HG03095 (cell line): ENCODE measurements around the gene FAR2.
A peak's percentile ranks its signal among the peaks of the same experiment; 100 is the strongest.
"Not testable (repeated sequence)": the region's sequence is repeated elsewhere in the genome, so short reads cannot be mapped to it uniquely, and the experiment has no call there.

Experiments used
- ATAC-seq: cut with Tn5 transposase; IDR thresholded peaks from one replicate; pipeline ENCODE4 v1.9.1; 2021; ENCODE audit warnings: moderate library complexity; ENCODE audit not compliant: unreplicated experiment

The FAR2 gene

GRCh38 chr12:29148911-29149690 is at the start of gene FAR2:
Gene FAR2, plus strand, starts transcription at chr12:29149278. Its CDS starts 121,172 bp downstream, at chr12:29270450.
- no peak for ATAC-seq

- ATAC-seq = no peak
Measured at GRCh38 chr12:29102741-29103140, 46.3 kb upstream of the FAR2 start.

DNA sequence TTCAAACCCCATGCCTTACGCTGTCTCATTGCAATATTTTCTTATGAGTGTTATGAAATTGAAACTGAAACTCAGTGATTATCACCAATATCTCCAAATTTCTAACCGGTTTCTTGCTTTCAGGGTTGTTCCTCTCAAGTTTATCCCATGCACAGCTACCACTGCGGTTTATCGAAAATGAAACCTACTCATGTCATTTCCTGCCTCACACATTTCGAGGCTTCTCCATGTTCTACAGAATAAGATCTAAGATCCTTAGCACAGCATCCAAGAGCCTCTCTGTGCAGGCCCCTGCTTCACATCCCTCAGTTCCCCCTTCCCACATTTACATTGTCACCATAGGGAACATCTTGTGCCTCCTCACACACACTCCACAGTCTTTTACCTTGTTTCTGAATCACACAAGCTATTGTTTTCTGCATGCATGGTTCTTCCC is 45.5 kb upstream of the FAR2 start:
- peak; percentile 95 for ATAC-seq

GRCh38 chr12:29104516-29104915 is 44.6 kb upstream of the FAR2 start:
- ATAC-seq = no peak

GRCh38 chr12:29110506-29111442 is 38.3 kb upstream of the FAR2 start:
- no peak for ATAC-seq

GRCh38 chr12:29113101-29113500 is 36.0 kb upstream of the FAR2 start:
- no peak for ATAC-seq

GRCh38 chr12:29116414-29116813 is 32.7 kb upstream of the FAR2 start:
- ATAC-seq = no peak

DNA sequence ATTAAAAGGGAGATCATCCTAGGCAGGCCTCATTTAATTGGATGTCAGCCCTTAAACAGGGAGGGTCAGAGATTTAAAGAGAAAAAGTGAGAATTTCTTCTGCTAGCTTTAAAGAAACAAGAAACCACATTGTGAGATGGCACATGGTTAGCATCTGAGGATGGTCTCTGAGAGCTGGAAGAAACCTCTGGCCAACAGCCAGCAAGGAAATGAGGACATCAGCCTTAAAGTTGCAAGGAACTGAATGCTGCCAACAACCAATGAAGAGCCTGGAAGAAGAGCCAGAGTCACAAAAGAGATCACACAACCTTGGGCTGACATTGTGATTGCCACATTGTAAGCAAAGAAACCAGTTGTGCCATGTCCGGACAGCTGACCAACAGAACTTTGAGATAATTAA is 17.5 kb upstream of the FAR2 start:
- no peak for ATAC-seq

DNA sequence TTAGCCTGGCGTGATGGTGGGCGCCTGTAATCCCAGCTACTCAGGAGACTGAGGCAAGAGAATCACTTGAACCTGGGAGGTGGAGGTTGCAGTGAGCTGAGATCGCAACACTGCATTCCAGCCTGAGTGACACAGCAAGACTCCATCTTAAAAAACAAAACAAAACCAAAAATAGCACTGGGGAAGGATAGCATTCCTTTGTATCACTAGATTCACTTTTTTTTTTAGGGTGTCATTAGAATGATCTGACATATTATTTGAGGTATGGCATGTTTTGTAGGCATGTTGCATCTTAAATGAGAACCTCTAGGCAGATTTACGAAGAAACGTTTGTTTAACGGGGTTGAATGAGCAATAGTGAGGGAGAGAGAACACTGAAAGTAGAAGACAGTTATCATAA is 16.8 kb upstream of the FAR2 start:
- no peak for ATAC-seq

DNA sequence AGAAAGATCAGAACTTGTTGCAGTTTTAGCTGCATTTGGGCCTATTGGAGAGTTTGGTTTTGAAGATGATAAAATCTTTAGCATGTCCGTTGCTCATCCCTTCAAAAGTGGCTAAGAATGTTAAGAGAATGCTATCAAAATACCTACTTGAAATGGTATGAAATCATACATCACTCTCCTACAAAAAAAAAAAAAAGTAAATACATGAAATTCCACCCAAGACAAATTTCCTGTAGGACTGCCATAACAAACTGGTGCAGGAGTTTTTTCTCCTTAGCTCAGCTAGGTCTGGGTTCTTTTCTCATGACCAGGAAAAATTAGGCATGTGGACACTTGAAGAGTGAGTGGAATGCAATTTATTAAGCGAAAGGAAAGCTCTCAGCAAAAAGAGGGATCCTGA is 15.9 kb upstream of the FAR2 start:
- no peak for ATAC-seq

DNA sequence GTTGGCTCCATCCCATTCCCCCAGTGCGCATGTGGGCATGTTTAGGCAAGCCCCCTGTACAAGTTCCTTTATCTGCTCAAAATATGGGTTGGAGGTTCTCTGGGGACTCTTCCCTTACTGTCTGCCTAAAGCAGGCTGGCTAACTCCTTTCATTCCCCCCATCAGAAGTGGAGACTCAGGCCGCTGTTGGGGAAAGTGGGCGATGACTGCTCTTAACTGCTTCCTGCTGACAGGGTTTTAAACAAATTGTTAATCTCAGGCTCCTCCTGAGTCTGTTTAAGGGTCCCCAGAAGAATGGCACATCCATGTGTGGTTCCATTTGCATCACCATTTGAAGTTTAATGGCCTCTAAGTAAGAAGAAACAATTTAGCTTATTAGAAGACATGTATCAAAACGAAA is 15.4 kb upstream of the FAR2 start:
- no peak for ATAC-seq

- not testable (repeated sequence) for ATAC-seq
Measured at GRCh38 chr12:29138256-29138655, 10.8 kb upstream of the FAR2 start.

DNA sequence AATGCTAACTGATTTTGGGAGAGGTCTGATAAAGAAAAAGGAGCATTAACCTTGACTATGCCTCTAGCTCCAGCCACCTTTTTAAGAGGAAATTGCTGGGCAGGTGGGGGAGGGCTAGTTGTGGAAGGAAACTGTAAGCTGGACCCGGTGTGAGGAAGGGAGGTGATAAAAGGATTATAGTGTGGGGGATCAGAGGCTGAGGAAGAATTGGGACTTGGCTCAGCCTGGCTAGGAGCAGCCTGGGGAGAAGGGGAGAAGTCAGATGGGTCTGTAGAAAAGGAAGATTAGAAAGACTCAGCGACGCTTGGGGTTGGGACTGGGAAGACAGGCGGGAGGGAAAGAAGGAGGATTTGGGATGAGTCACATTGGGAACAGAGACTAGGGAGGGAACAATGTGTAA is 10.2 kb upstream of the FAR2 start:
- ATAC-seq = not testable (repeated sequence)

DNA sequence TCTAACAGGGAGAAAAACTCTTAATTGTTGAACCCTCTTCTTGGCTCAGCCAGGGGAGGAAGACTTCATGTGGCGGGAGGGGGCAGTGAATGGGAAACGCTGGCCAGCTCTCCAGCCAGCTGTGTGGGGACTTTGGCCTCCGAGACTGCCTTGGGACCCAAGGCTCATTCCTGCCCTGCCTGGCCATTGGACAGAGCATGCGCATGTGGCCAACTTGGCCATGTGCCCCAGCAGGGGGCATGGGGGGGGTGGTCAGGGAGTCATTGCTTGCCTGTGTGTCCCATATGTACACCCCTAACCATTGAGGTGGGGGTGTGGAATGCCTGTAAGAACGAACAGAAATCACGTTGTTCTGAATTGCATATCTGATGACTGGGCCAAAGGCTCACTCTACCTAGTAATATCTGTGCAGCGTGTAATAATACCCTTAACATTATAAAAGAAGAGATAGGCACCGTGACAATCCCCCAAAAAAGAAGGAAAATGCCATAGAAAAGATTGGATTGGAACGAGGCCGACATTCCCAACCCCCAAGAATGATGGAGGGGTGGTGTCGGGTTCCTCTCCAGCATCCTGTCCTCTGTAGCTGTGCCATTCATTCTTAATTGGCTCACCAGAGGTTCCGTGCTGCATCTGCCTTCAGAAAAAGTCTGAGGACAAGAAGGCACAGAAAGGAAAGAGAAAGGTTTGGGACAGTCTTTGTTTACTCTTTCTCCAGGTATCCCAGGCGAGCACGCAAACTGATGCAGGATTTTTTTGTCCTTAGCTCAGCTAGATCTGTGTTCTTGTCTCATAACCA is 3.5 kb upstream of the FAR2 start:
- ATAC-seq = no peak

- ATAC-seq = no peak
Measured at GRCh38 chr12:29146196-29146595, 2.9 kb upstream of the FAR2 start.

DNA sequence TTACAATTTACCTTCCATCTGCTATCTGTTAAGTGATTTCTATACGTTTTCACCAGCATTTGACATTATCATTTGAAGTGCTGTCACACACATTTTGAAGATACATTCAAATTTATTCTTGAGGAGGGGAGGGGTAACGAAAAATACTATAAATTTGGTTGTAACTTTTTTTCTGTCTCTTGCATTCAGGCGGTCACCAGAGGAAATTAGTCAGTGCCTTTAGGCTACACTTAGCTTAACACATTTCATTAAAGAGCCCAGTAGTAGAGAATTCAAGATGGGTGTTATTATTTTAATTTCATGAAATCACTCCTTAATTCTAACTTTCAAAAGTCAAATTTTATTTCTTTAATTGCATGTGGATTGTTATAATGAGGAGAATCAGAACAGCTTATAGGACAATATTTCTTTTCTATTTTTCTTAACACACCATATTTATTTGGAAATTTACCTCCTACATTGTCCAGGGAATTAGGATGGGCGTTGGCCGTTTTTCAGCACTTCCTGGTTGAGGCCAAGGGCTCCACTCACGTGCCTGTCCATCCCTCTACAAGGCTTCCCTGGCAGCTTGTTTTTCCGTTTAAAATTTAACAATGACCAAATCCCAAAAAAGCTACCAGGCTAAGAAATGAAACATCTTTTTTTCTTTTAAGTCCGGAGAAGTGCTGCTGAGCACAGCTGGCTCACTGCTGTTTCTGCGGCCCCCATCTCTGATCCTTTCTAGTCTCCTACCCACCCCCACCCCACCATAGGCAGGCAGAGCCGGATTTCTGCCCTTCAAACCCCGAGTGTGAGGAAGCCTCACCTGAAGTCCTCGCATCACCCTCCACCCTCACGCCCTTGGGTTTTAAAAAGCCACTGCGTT is 1.1 kb upstream of the FAR2 start:
- ATAC-seq = no peak

GRCh38 chr12:29148596-29148910 is 525 bp upstream of the FAR2 start:
- no peak for ATAC-seq

- no peak for ATAC-seq
Measured at GRCh38 chr12:29149691-29150281, 708 bp downstream of the FAR2 start.

DNA sequence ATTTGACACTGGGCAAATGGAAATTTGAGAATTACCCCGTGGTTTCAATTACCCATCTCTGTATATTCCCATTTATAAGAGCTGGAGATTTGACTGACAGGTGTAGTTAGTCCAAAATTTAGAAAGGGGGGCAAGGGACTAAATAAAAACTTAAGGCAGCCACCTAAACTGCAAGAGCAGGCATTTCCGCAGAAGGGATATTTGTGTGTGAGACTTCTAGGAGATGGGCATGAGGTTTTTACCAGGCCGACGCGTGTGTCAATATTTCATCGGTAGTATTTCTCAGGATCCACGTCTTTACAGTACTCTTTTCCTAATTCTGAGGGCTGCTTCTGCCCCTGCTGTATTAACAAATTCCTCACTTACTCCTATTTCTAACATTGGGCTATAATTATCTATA is 1.4 kb downstream of the FAR2 start:
- ATAC-seq = no peak
